Activated CD4-positive, CD25-positive, alpha-beta regulatory T cell treated with anti-CD3 and anti-CD28 coated beads, Interleukin-2, amount 50 U/mL, for 16 hours (primary cell): Measurements from ENCODE around the gene HES7.
A peak's percentile ranks its signal among the peaks of the same experiment; 100 is the strongest.
"Not testable (repeated sequence)": the region's sequence is repeated elsewhere in the genome, so short reads cannot be mapped to it uniquely, and the experiment has no call there.

Experiments used
- DNase-seq: peaks from one replicate; pipeline ENCODE4 v3.0.0-alpha.2; 2020; ENCODE audit warnings: low read depth, low spot score

Gene HES7

GRCh38 chr17:8122422-8122923, 1.4 kb downstream of the HES7 start:
- DNase-seq = no peak

- no peak for DNase-seq
Measured at GRCh38 chr17:8121681-8122421, 2.1 kb downstream of the HES7 start.

GRCh38 chr17:8121407-8121680, 2.6 kb downstream of the HES7 start:
- DNase-seq = no peak

- peak; percentile 53 for DNase-seq
Measured at GRCh38 chr17:8120520-8121406, 3.1 kb downstream of the HES7 start.

- peak; percentile 71 for DNase-seq
Measured at GRCh38 chr17:8119581-8120519, 4.1 kb downstream of the HES7 start.

GRCh38 chr17:8118769-8119580, 4.9 kb downstream of the HES7 start:
- DNase-seq = peak; percentile 64

- no peak for DNase-seq
Measured at GRCh38 chr17:8117980-8118768, 5.7 kb downstream of the HES7 start, which contains the start of gene ALOXE3. ALOXE3 (minus strand) TSS chr17:8118514; CDS start chr17:8117990, 524 bp downstream.

GRCh38 chr17:8117367-8117979, 6.4 kb downstream of the HES7 start:
- no peak for DNase-seq

- DNase-seq = no peak
Measured at GRCh38 chr17:8116776-8117175, 7.1 kb downstream of the HES7 start.

GRCh38 chr17:8110907-8111306, 13.0 kb downstream of the HES7 start:
- DNase-seq = no peak

- DNase-seq = no peak
Measured at GRCh38 chr17:8110456-8110804, 13.5 kb downstream of the HES7 start.

GRCh38 chr17:8109661-8110455, 14.0 kb downstream of the HES7 start:
- DNase-seq = peak; percentile 72

GRCh38 chr17:8108972-8109660, 14.8 kb downstream of the HES7 start:
- DNase-seq = no peak

GRCh38 chr17:8106980-8107379, 16.9 kb downstream of the HES7 start:
- not testable (repeated sequence) for DNase-seq

GRCh38 chr17:8105957-8106398, 17.9 kb downstream of the HES7 start:
- DNase-seq = no peak

GRCh38 chr17:8104911-8105310, 19.0 kb downstream of the HES7 start:
- no peak for DNase-seq

GRCh38 chr17:8103549-8103948, 20.4 kb downstream of the HES7 start:
- no peak for DNase-seq

- DNase-seq = no peak
Measured at GRCh38 chr17:8101721-8102120, 22.2 kb downstream of the HES7 start.
